KMS-11 (cell line): Measurements from ENCODE around the gene CRYBG1.

Experiments used
- H2AFZ ChIP-seq: fragments of 200-600 bp; sonication (generic); 2 replicates; pipeline ENCODE4 v1.6.1; 2016; ENCODE audit warnings: antibody characterized with exemption, mixed run types, low read depth
- H3K27ac ChIP-seq: fragments of 200-600 bp; sonication (generic); 2 replicates; pipeline ENCODE4 v1.6.1; 2016; ENCODE audit warnings: mild to moderate bottlenecking, mixed run types
- H3K27me3 ChIP-seq: fragments of 200-600 bp; sonication (generic); 2 replicates; pipeline ENCODE4 v1.6.1; 2017; ENCODE audit warnings: mild to moderate bottlenecking, low read depth, mixed run types, moderate library complexity; ENCODE audit not compliant: insufficient read depth
- H3K36me3 ChIP-seq: fragments of 200-600 bp; sonication (generic); 2 replicates; pipeline ENCODE4 v1.6.1; 2017; ENCODE audit warnings: mild to moderate bottlenecking, mixed run types; ENCODE audit not compliant: insufficient read depth
- H3K4me1 ChIP-seq: fragments of 200-600 bp; sonication (generic); 2 replicates; pipeline ENCODE4 v1.6.1; 2016; ENCODE audit warnings: mild to moderate bottlenecking, low read depth, mixed run types; ENCODE audit not compliant: poor library complexity, severe bottlenecking
- H3K4me2 ChIP-seq: fragments of 200-600 bp; sonication (generic); 2 replicates; pipeline ENCODE4 v1.7.0; 2016; ENCODE audit warnings: mild to moderate bottlenecking, mixed run types
- H3K4me3 ChIP-seq: fragments of 200-600 bp; sonication (generic); IDR thresholded peaks from 2 replicates; pipeline ENCODE4 v1.6.1; 2017; ENCODE audit warnings: low read depth, low read length, mixed read lengths; ENCODE audit not compliant: insufficient read depth
- H3K79me2 ChIP-seq: fragments of 200-600 bp; sonication (generic); 2 replicates; pipeline ENCODE4 v1.6.1; 2016; ENCODE audit warnings: low read depth, mixed run types; ENCODE audit not compliant: insufficient read depth
- H3K9ac ChIP-seq: fragments of 200-600 bp; sonication (generic); 2 replicates; pipeline ENCODE4 v1.6.1; 2016; ENCODE audit warnings: mild to moderate bottlenecking, mixed run types
- H4K20me1 ChIP-seq: fragments of 200-600 bp; sonication (generic); 2 replicates; pipeline ENCODE4 v1.6.1; 2016; ENCODE audit warnings: mild to moderate bottlenecking, mixed run types; ENCODE audit not compliant: insufficient read depth
- CTCF ChIP-seq: fragments of 200-600 bp; sonication (generic); conservative IDR thresholded peaks from 2 replicates; pipeline ENCODE4 v1.6.1; 2017; ENCODE audit warnings: low read depth, mild to moderate bottlenecking, antibody characterized with exemption, low read length, moderate library complexity, mixed read lengths

Gene CRYBG1

GRCh38 chr6:106469882-106470281 is 109.4 kb downstream of the CRYBG1 start:
- no peak for TF ChIP-seq CTCF

GRCh38 chr6:106470316-106470715 is 109.8 kb downstream of the CRYBG1 start:
- no peaks in the 10 kb centered on the region for H4K20me1 ChIP-seq
- TF ChIP-seq CTCF, result no peak
- no peaks in the 10 kb centered on the region for H3K79me2 ChIP-seq
- H3K4me1 ChIP-seq, result no peaks in the 10 kb centered on the region
- H3K27ac ChIP-seq, result no peak overlapping the region
- H2AFZ ChIP-seq, result no peak overlapping the region
- no peak overlapping the region for H3K4me2 ChIP-seq
- H3K9ac ChIP-seq, result no peak overlapping the region
- no peak overlapping the region for H3K4me3 ChIP-seq
- no peaks in the 10 kb centered on the region for H3K36me3 ChIP-seq
- no peaks in the 10 kb centered on the region for H3K27me3 ChIP-seq

More at GRCh38 chr6:106469882-106470281, 109.4 kb downstream of the CRYBG1 start:
- no peak overlapping the region for H3K4me3 ChIP-seq
- H4K20me1 ChIP-seq, result no peaks in the 10 kb centered on the region
- H3K4me1 ChIP-seq, result no peaks in the 10 kb centered on the region
- no peak overlapping the region for H3K27ac ChIP-seq
- no peak overlapping the region for H2AFZ ChIP-seq
- no peaks in the 10 kb centered on the region for H3K36me3 ChIP-seq
- H3K79me2 ChIP-seq, result no peaks in the 10 kb centered on the region
- H3K27me3 ChIP-seq, result no peaks in the 10 kb centered on the region
- no peak overlapping the region for H3K4me2 ChIP-seq
- H3K9ac ChIP-seq, result no peak overlapping the region

DNA sequence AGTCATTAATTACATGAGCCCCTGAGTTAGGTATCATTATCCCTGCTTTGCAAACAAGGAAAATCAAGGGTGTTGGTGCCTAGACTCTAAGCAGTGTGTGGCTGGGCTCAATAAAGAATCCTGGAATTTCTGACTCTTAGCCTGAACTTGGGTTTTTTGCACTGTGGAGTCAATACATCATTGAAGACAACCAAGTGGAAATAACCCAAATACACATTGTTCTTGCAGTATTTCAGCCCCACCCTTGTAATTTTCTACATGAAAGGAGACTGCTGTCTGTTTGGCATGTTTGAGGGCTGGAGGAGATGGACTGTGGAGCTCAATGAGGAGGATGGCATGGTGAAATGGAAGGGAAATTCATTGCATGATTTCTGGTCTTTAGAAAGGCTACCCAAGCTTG is 110.3 kb downstream of the CRYBG1 start:
- Histone ChIP-seq H3K4me2 (no peak overlapping the region), H4K20me1 (no peaks in the 10 kb centered on the region), H3K9ac (no peak overlapping the region), H3K4me3 (no peak overlapping the region), H3K36me3 (no peaks in the 10 kb centered on the region), H3K79me2 (no peaks in the 10 kb centered on the region), H3K4me1 (no peaks in the 10 kb centered on the region), H3K27ac (no peak overlapping the region), H3K27me3 (no peaks in the 10 kb centered on the region), H2AFZ (no peak overlapping the region)
- TF ChIP-seq CTCF, result no peak

DNA sequence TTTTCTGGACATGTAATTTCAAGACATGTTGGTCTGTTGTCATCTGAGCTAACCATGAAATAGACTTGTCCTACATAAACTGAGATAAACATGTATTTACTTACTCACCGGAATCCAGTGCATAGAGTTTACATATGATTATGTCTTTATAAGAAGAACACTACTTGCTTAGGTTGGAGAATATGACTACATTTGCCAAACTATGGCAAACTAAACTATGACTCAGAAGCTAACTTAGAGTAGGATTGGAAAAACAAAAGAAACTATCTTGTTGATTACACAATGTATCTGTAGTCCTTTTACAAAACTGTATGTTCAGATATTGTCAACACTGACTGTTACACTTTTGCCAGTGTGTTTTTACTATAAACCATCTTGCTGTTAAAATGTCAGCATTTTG is 113.3 kb downstream of the CRYBG1 start:
- no peak overlapping the region for H3K4me2 ChIP-seq
- H3K4me1 ChIP-seq, result no peaks in the 10 kb centered on the region
- H3K9ac ChIP-seq, result no peak overlapping the region
- no peak for TF ChIP-seq CTCF
- no peaks in the 10 kb centered on the region for H3K27me3 ChIP-seq
- H4K20me1 ChIP-seq, result no peaks in the 10 kb centered on the region
- no peak overlapping the region for H3K27ac ChIP-seq
- no peaks in the 10 kb centered on the region for H3K36me3 ChIP-seq
- no peak overlapping the region for H2AFZ ChIP-seq
- H3K4me3 ChIP-seq, result no peak overlapping the region
- H3K79me2 ChIP-seq, result no peaks in the 10 kb centered on the region
